MM.1S (cell line): ENCODE results near the gene TMEM163.
"Not testable (repeated sequence)": the region's sequence is repeated elsewhere in the genome, so short reads cannot be mapped to it uniquely, and the experiment has no call there.

Experiments used
- DNase-seq: peaks from one replicate; pipeline ENCODE4 v3.0.0-alpha.2; 2015
- H2AFZ ChIP-seq: fragments of 300-600 bp; sonication (generic); 2 replicates; pipeline ENCODE4 v1.6.0; 2016; ENCODE audit warnings: antibody characterized with exemption, low read length
- H3F3A ChIP-seq: fragments of 300-600 bp; sonication (generic); 2 replicates; pipeline ENCODE4 v1.6.1; 2016; ENCODE audit warnings: mild to moderate bottlenecking, antibody characterized with exemption, low read length, moderate library complexity, mixed read lengths; ENCODE audit not compliant: insufficient read depth
- H3K27ac ChIP-seq: fragments of 300-600 bp; sonication (generic); 2 replicates; pipeline ENCODE4 v1.5.1; 2016; ENCODE audit warnings: mild to moderate bottlenecking, low read length
- H3K27me3 ChIP-seq: fragments of 300-600 bp; sonication (generic); replicated peaks from 2 replicates; pipeline ENCODE4 v1.6.0; 2016; ENCODE audit warnings: low read length; ENCODE audit not compliant: insufficient read depth
- H3K36me3 ChIP-seq: fragments of 300-600 bp; sonication (generic); replicated peaks from 2 replicates; pipeline ENCODE4 v1.6.1; 2016; ENCODE audit warnings: mild to moderate bottlenecking, low read length, mixed read lengths; ENCODE audit not compliant: insufficient read depth
- H3K4me1 ChIP-seq: fragments of 300-600 bp; sonication (generic); 2 replicates; pipeline ENCODE4 v1.6.1; 2016; ENCODE audit warnings: low read length, mixed read lengths
- H3K4me2 ChIP-seq: fragments of 300-600 bp; sonication (generic); 2 replicates; pipeline ENCODE4 v1.6.0; 2016; ENCODE audit warnings: low read depth, low read length
- H3K4me3 ChIP-seq: fragments of 300-600 bp; sonication (generic); 2 replicates; pipeline ENCODE4 v1.5.1; 2016; ENCODE audit warnings: low read length, mixed read lengths
- H3K79me2 ChIP-seq: fragments of 300-600 bp; sonication (generic); 2 replicates; pipeline ENCODE4 v1.6.1; 2016; ENCODE audit warnings: mixed run types, low read length, mixed read lengths
- H3K9ac ChIP-seq: fragments of 300-600 bp; sonication (generic); 2 replicates; pipeline ENCODE4 v1.6.1; 2016; ENCODE audit warnings: low read length, mixed read lengths
- H3K9me2 ChIP-seq: fragments of 300-600 bp; sonication (generic); replicated peaks from 2 replicates; pipeline ENCODE4 v1.6.1; 2016; ENCODE audit warnings: mild to moderate bottlenecking, low read length, mixed read lengths; ENCODE audit not compliant: insufficient read depth
- H3K9me3 ChIP-seq: fragments of 300-600 bp; sonication (generic); replicated peaks from 2 replicates; pipeline ENCODE4 v1.6.1; 2016; ENCODE audit warnings: mild to moderate bottlenecking, low read length, mixed read lengths; ENCODE audit not compliant: insufficient read depth
- H4K20me1 ChIP-seq: fragments of 300-600 bp; sonication (generic); 2 replicates; pipeline ENCODE4 v1.6.1; 2016; ENCODE audit warnings: mild to moderate bottlenecking, low read length, moderate library complexity, mixed read lengths; ENCODE audit not compliant: insufficient read depth
- EZH2 ChIP-seq: fragments of 300-600 bp; sonication (generic); optimal IDR thresholded peaks from 2 replicates; pipeline ENCODE3; 2017; ENCODE audit warnings: low read depth, mild to moderate bottlenecking, antibody characterized with exemption, low read length, mixed read lengths
- EZH2phosphoT487 ChIP-seq: fragments of 300-600 bp; sonication (generic); IDR thresholded peaks from 2 replicates; pipeline ENCODE4 v1.6.1; 2018; ENCODE audit warnings: antibody characterized with exemption, low read length
- TF ChIP-seq, protein P1 (sequence below): fragments of 300-600 bp; sonication (generic); IDR thresholded peaks from 2 replicates; pipeline ENCODE4 v1.5.1; 2016; ENCODE audit warnings: antibody characterized with exemption, low read length, mixed read lengths

The TMEM163 gene

GRCh38 chr2:134621939-134622705, 96.7 kb downstream of the TMEM163 start:
- TF ChIP-seq, protein P1, sequence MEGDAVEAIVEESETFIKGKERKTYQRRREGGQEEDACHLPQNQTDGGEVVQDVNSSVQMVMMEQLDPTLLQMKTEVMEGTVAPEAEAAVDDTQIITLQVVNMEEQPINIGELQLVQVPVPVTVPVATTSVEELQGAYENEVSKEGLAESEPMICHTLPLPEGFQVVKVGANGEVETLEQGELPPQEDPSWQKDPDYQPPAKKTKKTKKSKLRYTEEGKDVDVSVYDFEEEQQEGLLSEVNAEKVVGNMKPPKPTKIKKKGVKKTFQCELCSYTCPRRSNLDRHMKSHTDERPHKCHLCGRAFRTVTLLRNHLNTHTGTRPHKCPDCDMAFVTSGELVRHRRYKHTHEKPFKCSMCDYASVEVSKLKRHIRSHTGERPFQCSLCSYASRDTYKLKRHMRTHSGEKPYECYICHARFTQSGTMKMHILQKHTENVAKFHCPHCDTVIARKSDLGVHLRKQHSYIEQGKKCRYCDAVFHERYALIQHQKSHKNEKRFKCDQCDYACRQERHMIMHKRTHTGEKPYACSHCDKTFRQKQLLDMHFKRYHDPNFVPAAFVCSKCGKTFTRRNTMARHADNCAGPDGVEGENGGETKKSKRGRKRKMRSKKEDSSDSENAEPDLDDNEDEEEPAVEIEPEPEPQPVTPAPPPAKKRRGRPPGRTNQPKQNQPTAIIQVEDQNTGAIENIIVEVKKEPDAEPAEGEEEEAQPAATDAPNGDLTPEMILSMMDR, result no peak
- no peak for TF ChIP-seq EZH2phosphoT487
- no peak for TF ChIP-seq EZH2
- no peaks in the 10 kb centered on the region; the same call in 1 of the 2 replicates for H3F3A ChIP-seq
- H3K4me2 ChIP-seq, result peak overlapping the region; percentile 60
- no peak overlapping the region for H3K9ac ChIP-seq
- no peaks in the 10 kb centered on the region for H3K36me3 ChIP-seq
- peak overlapping the region; percentile 22; the same call in 1 of the 2 replicates for H3K27ac ChIP-seq
- peak; percentile 80 for DNase-seq
- H3K9me3 ChIP-seq, result no peaks in the 10 kb centered on the region
- H2AFZ ChIP-seq, result peak overlapping the region; percentile 22; the same call in 1 of the 2 replicates
- no peaks in the 10 kb centered on the region for H3K79me2 ChIP-seq
- no peaks in the 10 kb centered on the region for H3K9me2 ChIP-seq
- no peaks in the 10 kb centered on the region for H4K20me1 ChIP-seq
- H3K4me3 ChIP-seq, result peak overlapping the region; percentile 19; the same call in 1 of the 2 replicates
- peaks cover 5% of the 10 kb centered on the region for H3K4me1 ChIP-seq
- H3K27me3 ChIP-seq, result no peaks in the 10 kb centered on the region

DNA sequence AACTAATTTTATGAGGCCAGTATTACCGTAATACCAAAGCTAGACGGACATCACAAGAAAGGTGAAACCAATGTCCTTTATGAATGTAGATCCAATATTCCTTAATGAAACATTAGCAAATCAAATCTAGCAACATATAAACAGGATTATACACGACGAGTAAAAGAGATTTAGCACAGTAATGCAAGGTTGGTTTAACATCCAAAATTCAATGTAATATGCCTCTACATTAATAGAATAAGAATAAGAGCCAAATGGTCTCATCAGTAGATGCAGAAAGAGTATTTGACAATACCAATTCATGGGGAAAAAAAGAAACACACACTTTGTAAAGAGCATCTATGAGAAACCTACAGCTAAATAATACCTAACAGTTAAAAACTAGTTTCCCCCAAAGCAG, 99.5 kb downstream of the TMEM163 start:
- no peak for DNase-seq
- Histone ChIP-seq H3K4me2 (no peak overlapping the region), H3K4me3 (no peak overlapping the region), H3K36me3 (no peaks in the 10 kb centered on the region), H2AFZ (no peak overlapping the region), H3F3A (no peaks in the 10 kb centered on the region; the same call in 1 of the 2 replicates), H4K20me1 (no peaks in the 10 kb centered on the region), H3K27ac (no peak overlapping the region), H3K9me3 (no peaks in the 10 kb centered on the region), H3K4me1 (peaks cover 5% of the 10 kb centered on the region), H3K9me2 (no peaks in the 10 kb centered on the region), H3K9ac (no peak overlapping the region), H3K27me3 (no peaks in the 10 kb centered on the region), H3K79me2 (no peaks in the 10 kb centered on the region)
- no peak for TF ChIP-seq EZH2
- TF ChIP-seq, protein P1, result no peak
- no peak for TF ChIP-seq EZH2phosphoT487

GRCh38 chr2:134615480-134615879, 103.3 kb downstream of the TMEM163 start:
- not testable (repeated sequence) for H2AFZ ChIP-seq, H3K27ac ChIP-seq, DNase-seq, H3K4me1 ChIP-seq, H4K20me1 ChIP-seq, H3K9me3 ChIP-seq, H3K36me3 ChIP-seq, H3F3A ChIP-seq, H3K79me2 ChIP-seq, H3K27me3 ChIP-seq, H3K9ac ChIP-seq, H3K4me2 ChIP-seq, H3K9me2 ChIP-seq, H3K4me3 ChIP-seq

DNA sequence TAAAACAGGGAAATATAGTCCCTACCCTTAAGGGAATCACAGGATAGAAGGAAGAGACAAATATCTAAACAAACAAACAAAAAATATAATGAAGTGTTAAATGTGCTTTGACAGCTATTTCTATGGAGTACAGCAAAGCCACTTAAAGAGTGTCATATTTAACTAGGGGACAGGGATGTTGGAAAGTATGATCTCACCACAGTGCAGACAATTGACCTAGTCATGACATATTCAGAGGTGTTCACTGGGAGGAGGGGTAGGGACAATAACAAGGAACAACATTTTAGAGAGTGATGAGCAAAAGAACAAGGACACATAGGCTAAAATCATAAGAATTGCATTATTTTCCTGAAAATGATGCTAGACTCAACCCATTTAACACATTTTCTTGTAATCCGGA, 107.5 kb downstream of the TMEM163 start:
- H3F3A ChIP-seq, result no peaks in the 10 kb centered on the region
- TF ChIP-seq EZH2 (no peak), EZH2phosphoT487 (no peak)
- TF ChIP-seq, protein P1, result no peak

More for the DNA sequence above, 107.5 kb downstream of the TMEM163 start:
- Histone ChIP-seq H3K79me2 (no peaks in the 10 kb centered on the region), H3K4me3 (no peak overlapping the region), H3K36me3 (no peaks in the 10 kb centered on the region), H3K9ac (no peak overlapping the region), H3K27me3 (no peaks in the 10 kb centered on the region), H3K9me3 (no peaks in the 10 kb centered on the region), H3K4me2 (no peak overlapping the region), H3K9me2 (no peaks in the 10 kb centered on the region), H3K4me1 (no peaks in the 10 kb centered on the region), H3K27ac (no peak overlapping the region), H2AFZ (no peak overlapping the region), H4K20me1 (no peaks in the 10 kb centered on the region)
- no peak for DNase-seq
